ENCODE results near the gene TNNT1.
"Not testable (repeated sequence)": the region's sequence is repeated elsewhere in the genome, so short reads cannot be mapped to it uniquely, and the experiment has no call there.

- not testable (repeated sequence) for TF ChIP-seq EZH2phosphoT487 (IDR thresholded peaks at IDR 0.05; ENCODE audit: borderline replicate concordance); POLR2A (IDR thresholded peaks at IDR 0.05; ENCODE audit: borderline replicate concordance, extremely low read depth, insufficient read depth, insufficient read length); CTCF (IDR thresholded peaks at IDR 0.05 in 2 of 3, conservative IDR thresholded peaks at IDR 0.05 in 1 of 3; ENCODE audit: borderline replicate concordance in 1 of 3, insufficient read depth in 1 of 3, low read depth in 2 of 3, low read length in 2 of 3); ZFX (IDR thresholded peaks at IDR 0.05); REST (IDR thresholded peaks at IDR 0.05; ENCODE audit: low read depth); JUND (IDR thresholded peaks at IDR 0.05); SRF (IDR thresholded peaks at IDR 0.05; ENCODE audit: low read depth); ELF1 (IDR thresholded peaks at IDR 0.05; ENCODE audit: borderline replicate concordance, low read depth); RAD21 (IDR thresholded peaks at IDR 0.05; ENCODE audit: low read depth)
Measured at GRCh38 chr19:55172318-55172717, 23.3 kb upstream of the TNNT1 start.
